RKO (cell line): ENCODE measurements around the gene ARHGEF6.

ENCODE experiments used
- DNase-seq: peaks from one replicate; pipeline ENCODE4 v3.0.0-alpha.2; 2016; ENCODE audit warnings: low spot score

The ARHGEF6 gene

DNA sequence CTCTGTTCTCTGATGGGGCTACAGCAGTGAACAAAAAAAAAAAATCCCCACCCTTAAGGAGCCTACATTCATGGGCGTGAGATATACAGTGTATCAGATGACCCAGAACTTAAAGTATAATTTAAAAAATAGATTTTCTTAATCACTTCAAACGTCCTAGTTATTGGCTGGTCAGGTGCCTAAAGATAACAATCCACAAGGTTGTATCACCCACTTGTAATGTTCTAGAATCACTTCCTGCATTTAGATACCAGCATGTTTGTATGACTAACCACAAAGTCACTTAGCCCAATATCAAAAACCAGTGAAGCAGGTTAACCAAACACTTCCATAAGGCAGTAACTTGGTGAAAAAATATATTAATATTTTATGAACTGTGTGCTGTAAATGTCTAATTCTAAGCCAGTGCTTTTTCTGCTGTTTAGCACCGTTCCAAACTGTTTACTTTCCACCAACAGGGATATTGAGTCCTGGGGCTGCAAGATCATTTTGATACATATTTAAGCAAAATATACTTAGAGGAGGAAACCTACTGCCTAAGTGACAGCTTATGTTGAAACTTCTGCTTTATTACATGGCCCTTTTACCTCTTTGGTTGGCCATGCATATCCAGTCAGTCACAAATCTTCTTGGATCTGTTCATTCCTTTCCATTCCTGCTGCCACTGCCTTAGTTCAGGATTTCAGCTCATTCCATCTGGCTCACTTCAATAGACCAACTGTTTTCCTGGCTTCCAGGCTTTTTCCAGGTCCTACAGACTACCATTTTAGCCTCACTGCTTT is 89.5 kb downstream of the ARHGEF6 start:
- peak; percentile 5 for DNase-seq

DNA sequence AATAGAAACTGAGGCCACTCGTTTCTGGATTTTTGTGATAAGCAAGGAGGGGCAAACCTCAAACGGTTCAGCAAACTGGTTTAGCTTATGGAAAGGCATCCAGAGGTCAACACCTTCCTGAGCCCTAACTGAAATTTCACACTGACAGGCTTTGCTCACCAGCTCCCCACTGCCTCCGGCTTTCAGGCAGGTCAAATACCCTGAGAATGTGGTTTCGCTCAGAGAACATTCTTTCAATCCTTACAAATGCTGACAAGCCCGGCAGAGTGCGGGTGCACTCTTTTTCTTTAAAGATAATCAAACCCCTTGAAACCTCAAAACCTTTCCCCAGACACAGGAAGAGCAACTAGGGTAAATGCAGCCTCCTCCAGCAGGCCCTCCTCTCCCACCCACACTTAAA is 91.3 kb downstream of the ARHGEF6 start:
- DNase-seq = no peak

DNA sequence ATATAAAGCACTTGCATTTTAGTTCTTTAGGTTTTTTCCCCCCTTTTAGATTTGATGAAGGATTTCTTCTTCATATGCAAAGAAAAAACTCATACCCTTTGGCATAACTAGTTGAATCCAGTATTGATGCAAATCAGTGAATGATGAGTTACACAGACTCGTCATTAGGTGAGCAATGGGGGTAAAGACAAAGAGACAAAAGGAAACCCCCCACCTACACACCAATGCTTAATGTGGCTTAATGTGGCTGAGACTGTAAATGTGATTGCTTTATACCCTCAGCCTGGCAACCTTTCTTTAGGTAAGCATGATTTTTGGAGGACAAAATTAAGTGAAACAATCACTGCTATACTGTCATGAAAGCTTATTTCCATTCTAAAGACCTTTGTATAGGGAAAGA is 93.3 kb downstream of the ARHGEF6 start:
- no peak for DNase-seq

DNA sequence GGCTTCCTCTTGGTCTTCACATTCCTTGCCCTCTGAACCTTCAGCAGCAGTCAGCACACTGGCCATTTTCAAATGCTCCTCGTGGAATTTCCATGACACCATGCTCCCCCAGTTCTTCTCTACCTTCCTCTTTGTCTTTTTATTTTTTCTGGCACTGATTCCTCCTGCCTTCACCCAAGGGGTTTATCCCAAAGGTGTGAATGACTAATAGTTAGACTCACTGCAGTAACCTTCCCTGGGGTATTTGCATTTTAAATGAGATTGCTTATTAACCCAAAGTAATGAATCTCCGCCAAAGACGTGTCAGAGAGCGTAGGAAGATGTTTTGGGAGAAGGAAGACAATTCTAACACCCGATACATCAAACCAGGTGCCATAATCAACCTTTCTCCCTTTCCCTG is 96.6 kb downstream of the ARHGEF6 start:
- DNase-seq = no peak

DNA sequence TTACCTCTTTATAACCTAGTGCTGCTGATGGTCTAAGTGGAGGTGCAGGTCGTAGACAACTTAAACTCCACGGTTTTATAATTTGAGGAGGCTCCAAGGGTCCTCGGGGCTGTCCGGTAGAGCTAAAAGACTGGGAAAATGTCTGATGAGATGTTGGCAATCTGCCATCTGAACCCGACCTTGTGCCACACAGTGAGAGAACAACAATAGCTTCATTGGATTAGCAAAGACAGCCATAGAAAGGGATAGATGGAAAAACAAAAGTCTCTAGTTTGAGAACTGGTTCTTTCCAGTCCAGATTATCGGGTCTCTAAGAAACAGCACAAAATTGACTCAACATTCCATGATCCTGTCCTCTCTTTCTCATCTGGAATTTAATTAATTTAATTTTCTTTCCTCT is 101.2 kb downstream of the ARHGEF6 start:
- no peak for DNase-seq

DNA sequence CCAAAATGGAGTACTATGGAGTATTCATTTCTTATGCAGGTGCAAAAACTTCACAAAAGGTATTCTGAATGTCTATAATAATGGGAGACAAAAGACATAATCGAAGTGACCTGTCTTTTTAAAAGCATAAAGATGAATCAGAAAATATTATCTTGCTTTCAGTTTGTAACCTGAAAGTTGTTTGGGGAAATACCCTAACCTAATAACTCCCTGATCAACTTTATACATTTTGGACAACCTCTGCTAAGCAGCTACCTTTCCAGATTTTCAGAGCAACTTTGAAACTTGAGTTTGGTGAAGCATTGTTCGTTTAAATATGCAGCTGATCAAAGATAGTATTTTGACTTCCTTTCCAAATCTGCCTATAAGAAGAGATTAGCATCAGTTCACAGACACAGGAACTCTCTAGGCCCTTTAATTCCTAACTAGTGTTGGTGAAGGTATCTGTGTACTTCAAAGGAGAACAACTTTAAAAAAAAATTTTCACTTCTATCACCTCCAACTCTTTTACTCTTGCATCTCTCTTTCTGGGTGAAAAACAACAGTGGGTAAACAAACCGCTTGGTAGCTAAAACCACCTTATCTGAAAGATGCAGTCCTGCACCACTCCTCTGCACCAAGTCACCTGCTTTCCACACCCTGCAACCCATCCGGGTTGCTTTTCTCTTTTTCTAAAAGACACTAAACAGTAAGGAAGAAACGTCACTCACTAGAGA is 106.3 kb downstream of the ARHGEF6 start:
- DNase-seq = no peak

DNA sequence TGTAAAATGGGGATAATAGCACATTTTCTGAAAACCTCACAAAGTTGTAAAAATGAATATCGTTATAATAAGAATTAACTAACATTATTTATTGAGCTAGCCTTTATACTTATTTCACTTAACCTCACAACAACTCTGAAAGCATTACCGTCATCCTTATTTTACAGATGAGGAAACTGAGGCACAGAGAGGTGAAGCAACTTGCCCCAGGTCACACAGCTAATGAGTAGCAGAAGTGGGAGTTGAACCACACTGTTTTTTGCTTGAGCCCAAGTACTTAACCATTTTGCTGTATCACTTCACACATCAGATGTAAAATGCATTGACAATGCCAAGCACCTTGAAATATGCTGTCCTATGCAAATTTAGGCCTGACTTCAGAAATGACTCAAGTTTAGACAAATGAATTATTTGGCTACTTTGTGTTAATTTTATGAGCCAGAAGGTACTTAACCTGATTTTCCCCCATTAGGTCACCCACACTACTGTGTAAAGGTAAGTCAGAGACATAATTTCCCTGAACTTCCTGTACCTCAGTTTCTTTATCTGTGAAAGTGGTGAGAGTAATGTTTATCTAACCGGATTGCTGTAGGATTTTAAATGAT is 109.6 kb downstream of the ARHGEF6 start:
- no peak for DNase-seq

DNA sequence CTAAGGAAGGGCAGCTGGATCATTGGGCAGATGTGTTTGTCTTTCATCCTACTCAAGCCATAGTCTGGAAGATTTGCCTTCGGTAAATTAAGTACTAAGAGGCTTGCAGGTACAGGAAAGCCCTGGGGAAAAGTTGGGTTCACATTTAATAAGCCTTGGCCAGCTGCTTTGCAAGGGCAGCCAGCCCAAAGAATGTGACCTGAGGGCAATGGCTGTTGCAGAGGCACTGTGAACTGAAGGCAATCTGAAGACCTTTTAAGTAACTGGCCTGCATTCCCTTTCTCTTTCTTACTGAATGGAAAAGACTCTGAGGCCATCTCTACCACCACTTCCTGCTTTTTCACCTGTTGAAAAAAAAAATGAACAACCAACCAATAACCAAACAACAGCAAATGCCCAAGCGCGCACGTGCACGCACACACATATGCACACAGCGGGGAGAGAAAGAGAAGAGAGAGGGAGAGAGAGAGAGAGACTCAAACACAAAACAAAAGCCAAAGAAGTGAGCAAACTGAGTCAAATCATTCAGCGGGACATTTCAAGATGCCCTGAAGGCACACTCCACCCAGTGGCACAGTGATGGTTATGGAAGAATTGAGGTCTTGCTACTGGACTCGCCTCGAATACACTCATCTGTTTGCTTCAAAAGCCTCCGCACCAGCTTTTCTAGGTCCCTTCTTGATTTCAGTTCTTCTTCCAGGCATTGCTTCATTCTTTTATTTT is 113.1 kb downstream of the ARHGEF6 start:
- DNase-seq = no peak

DNA sequence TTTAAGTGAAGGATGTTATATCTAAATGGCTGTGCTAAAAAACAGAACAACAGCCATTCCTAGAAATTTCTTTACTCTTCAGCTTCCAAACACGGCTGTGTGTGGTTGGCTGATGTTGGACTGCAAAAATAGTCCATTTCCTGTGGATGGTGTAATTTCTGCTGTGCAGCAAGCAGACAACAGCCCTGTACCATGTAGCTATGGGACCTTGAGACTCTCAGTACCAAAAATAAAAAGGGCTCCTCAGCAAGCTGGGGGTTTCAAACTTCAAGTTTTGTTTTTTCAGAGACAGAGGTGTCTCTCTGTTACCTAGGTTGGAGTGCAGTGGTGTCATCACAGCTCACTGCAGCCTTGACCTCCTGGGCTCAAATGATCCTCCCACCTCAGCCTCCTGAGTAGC is 114.6 kb downstream of the ARHGEF6 start:
- DNase-seq = no peak

DNA sequence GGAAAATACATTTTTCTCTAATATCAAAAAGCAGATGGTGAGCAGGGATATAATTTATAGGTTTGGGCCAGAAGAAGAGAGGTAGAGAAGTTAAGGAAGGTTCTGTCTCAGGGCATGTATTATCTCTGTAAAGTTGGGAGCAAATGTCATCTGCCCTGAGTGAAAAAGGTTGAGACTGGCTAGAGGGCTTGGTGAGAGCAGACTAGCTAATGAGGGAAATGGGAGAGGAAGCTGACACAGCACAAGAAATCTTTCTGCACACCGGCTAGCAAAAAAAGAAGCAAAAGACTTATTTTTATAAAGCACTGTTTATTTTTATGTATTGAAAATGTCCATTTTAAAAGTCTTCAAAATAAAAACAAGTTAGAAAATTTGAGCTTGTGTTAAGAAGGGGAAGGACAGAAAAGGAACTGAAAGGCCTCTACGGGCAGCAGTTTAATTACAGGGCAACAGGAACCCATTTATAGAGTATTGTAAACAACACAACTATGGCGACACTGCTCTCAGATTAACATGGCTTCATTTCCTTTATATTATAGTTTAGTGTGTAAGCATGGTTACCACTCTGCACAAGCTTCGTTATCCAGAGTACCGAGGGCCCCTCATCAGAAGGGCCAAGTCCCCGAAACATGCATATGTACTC is 115.4 kb downstream of the ARHGEF6 start:
- no peak for DNase-seq

DNA sequence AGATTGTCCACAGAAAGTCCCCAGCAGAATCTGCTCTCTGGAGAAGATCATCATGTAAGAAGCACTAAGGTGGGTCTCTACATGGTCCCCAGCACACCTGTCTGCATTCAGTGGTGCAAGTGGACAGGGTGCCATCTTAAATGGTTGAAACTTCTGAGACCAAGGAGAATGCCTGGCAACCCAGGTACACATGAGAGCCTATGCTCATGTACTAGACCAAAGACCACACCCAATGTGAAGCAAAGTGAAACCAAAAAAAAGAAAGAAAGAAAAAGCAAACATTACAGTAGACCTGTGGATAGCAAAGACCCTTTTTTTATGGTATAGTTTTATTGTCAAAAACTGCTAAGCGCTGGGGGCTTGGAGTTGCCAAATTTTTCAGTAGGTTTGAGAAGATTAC is 117.8 kb downstream of the ARHGEF6 start:
- DNase-seq = no peak

DNA sequence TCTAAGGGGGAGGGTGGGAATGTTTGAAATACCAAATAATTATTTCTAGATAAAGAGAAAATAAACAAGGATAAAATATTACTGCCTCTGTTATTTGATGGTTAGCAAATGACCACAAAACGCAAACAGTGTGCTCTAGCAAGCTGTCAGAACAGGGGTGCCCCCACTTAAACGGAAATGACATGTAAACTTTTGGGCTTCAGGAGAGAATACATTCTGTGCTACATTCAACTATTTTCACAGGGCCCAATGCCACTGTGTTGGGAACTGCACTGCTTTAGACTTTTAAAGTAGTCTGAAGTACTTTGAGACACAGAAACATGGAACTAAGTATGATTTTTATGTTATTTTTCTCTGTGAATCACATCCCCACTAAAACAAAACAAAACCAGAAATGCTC is 118.6 kb downstream of the ARHGEF6 start:
- DNase-seq = no peak

DNA sequence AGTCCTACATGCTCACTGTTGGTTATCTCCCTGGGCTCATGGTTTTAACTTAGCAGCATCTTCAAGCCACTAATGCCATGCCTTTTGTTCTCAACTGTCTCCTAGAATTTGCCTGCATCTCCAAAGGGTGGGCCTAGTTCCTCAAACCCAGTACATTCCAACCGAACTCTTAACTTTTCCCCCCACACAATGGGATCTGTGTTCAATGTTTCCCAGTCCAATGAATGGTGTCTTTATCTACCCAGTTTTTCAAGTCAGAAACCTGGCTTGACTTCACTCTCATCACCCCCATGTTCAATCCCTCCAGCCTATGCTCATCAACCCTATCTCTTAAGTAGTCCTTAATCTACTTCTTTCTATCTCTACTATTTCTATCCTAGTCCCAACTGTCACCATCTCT is 119.8 kb downstream of the ARHGEF6 start:
- DNase-seq = no peak

DNA sequence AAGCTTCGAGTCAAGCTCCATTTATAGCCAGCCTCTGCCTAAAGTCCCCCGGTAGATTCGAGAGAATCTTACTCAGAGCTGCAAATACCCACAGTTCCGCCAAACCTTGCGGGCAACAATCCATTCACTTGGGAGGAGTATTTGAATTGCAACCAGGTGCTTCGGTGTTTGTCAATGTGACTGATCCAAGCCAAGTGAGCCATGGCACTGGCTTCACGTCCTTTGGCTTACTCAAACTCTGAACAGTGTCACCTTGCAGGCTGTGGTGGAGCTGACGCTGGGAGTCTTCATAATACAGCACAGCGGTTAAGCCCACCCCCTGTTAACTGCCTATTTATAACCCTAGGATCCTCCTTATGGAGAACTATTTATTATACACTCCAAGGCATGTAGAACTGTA is 121.6 kb downstream of the ARHGEF6 start:
- DNase-seq = no peak

DNA sequence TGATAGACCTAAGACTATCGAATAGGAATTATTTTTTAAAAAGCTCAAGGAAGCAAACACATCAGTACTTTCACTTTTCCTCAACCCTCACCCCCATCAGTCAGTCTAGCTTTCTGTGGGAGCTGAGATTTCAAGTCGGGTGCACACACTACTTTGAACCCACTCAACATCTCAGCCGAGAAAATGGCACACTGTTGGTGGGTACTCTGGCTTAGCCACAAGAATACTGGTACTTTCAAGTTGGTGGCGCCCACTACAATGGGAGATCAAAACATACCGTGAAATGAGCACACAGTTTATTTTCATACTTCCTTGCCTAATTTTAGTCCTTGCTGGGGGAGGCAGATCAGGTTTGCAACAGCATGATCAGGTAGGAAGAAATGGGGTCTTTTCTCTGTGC is 122.6 kb downstream of the ARHGEF6 start:
- no peak for DNase-seq

DNA sequence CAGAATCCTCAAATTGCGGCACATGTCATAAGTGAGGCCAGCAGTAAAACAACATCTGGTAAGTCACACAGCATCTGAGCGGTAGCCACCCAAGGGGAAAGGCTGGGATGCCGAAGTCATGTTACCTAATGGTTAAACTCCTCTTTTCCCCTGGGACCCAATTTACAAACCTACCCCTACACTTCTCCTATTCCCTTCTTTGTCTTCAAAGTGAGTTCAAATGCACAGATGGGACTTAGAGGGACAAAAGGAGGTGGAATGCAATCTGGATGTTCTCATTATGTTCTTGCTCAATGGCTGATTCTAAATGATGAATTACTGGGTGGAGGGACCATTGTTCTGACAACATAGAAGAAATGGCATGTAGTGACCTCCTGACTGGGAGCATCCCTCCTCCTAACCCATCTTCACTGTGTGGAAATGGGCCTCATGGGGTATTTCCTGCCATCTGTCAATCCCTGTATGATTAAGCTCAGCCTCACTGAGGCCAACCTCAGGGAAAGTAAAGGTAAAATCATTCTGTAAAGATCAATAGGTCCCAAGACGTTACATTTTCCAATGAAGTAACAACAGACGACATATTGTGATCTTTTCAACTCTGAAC is 124.3 kb downstream of the ARHGEF6 start:
- no peak for DNase-seq

DNA sequence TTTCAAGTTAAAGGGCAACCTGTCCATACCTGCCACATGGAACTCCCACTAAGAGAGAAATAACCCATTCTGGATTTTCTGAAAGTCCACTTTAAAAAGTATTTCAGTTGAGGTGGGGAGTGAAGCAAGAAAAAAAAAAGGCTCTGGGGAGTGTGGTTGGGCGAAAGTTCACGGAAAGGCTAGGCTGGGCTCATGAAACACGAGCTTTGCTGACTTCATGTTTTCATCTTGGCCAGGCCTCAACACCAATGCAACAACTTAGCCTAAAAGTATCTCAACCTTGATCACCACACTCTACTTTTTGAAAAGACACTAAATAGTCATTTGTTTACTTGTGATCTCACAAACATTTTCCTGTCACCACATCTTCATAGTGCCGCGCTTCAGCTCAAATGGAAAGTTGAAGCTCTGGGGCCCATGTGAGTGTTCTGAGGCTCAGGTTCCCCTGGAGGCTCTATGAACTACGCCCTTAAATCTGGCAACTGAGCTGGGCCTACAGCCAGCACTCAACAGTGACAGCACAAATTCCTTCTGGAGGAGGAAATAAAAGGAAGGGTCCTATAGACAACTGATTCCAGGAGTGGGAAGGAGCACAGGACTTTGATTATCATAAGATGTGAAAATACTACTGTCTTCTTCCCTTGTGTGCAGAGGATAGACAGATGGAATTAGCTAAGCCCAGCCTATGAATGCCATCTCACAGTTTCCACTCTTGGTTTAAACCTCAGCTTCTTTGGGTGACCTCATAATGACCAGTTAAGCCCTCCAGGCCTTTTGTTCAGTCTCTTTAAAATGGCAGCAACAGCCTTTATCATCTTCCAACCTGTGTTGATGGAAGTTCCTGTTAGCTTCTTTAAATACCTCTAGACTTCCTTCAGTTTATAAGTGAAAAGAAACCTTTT is 127.7 kb downstream of the ARHGEF6 start:
- peak; percentile 1 for DNase-seq

DNA sequence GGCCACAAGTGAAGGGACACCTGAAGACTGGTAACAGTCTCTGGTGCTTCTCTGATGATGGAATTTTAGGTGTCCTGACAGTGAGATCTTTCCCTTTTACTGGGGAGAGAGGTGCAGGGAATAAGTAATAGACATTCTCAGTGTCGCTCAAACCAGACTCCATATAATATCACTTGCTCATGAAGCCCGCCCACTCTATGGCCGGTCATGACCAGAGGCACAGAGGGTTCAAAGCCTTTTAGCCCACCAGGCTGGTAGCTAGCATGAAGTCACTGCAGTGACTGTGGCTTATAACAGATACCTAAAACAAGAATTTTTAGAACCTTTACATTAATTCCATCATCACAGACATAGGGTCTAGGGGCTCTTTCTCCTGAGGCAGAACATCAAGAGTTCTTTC is 129.9 kb downstream of the ARHGEF6 start:
- no peak for DNase-seq

DNA sequence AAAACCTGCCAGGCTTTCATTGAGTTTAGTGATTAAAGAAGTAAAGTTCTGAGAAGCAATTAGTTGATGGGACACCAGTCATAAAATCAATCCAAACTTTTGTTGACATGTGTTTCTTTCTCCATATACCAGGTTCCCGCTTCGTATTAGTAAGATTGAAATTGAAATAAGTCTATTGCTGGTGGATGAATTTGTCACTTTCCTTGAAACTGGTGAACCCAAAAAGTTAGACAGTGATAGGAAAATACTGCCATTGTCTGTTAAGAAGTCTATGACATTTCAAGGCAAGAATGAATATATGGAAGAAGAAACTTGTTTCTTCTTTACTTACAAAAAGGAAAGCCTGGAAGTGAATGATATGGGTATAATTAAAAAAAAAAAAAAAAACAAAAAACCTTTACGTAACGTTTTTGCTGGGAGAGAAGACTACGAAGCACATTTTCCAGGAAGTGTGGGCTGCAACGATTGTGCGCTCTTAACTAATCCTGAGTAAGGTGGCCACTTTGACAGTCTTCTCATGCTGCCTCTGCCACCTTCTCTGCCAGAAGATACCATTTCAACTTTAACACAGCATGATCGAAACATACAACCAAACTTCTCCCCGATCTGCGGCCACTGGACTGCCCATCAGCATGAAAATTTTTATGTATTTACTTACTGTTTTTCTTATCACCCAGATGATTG is 132.9 kb downstream of the ARHGEF6 start, which contains the start of gene CD40LG:
TSS of gene CD40LG (plus strand) at position 482 of the 684 bp plus-strand sequence. CDS start at position 573, 91 bp downstream.
- no peak for DNase-seq
